H9 (cell line): ENCODE measurements around the gene EIF4A3. TPM values are rescaled to one million over a fixed set of nuclear protein-coding genes. Genes with fewer than 3 reads are reported as not detected.

ENCODE experiments used
- DNase-seq: peaks from one replicate; pipeline ENCODE4 v3.0.0-alpha.2; 2017
- H2AFZ ChIP-seq: one replicate; pipeline ENCODE4 v1.6.1; 2013; ENCODE audit warnings: mild to moderate bottlenecking, low read length, control low read depth, moderate library complexity
- H2AK5ac ChIP-seq: 2 replicates; pipeline ENCODE4 v1.6.1; 2013; ENCODE audit warnings: low read length, control low read depth, mixed read lengths; ENCODE audit not compliant: insufficient read length
- H2BK120ac ChIP-seq: one replicate; pipeline ENCODE4 v1.6.1; 2013; ENCODE audit warnings: low read depth, mild to moderate bottlenecking, low read length, control low read depth, inconsistent platforms; ENCODE audit not compliant: poor library complexity, severe bottlenecking
- H2BK12ac ChIP-seq: 2 replicates; pipeline ENCODE4 v1.6.1; 2013; ENCODE audit warnings: low read length, control low read depth, mixed read lengths, low read depth; ENCODE audit not compliant: insufficient read length
- H2BK15ac ChIP-seq: 2 replicates; pipeline ENCODE4 v1.6.1; 2013; ENCODE audit warnings: low read depth, low read length, control low read depth
- H2BK20ac ChIP-seq: one replicate; pipeline ENCODE4 v1.6.1; 2013; ENCODE audit warnings: low read depth, mild to moderate bottlenecking, low read length, control low read depth, inconsistent platforms; ENCODE audit not compliant: poor library complexity, severe bottlenecking
- H2BK5ac ChIP-seq: 2 replicates; pipeline ENCODE4 v1.6.1; 2013; ENCODE audit warnings: low read length, control low read depth, mixed read lengths; ENCODE audit not compliant: insufficient read length
- H3K14ac ChIP-seq: 2 replicates; pipeline ENCODE4 v1.6.1; 2013; ENCODE audit warnings: low read length, control low read depth; ENCODE audit not compliant: insufficient read depth
- H3K18ac ChIP-seq: 2 replicates; pipeline ENCODE4 v1.6.1; 2013; ENCODE audit warnings: low read depth, mild to moderate bottlenecking, mixed read lengths, low read length, control low read depth; ENCODE audit not compliant: insufficient read length
- H3K23ac ChIP-seq: 2 replicates; pipeline ENCODE4 v1.6.1; 2013; ENCODE audit warnings: low read length, control low read depth, mixed read lengths, low read depth; ENCODE audit not compliant: insufficient read length
- H3K23me2 ChIP-seq: 2 replicates; pipeline ENCODE4 v1.6.1; 2013; ENCODE audit warnings: low read depth, mild to moderate bottlenecking, mixed read lengths, low read length, control low read depth; ENCODE audit not compliant: insufficient read length, poor library complexity, severe bottlenecking
- H3K27ac ChIP-seq: 2 replicates; pipeline ENCODE4 v1.5.1; 2013; ENCODE audit warnings: low read length, control low read depth, mixed read lengths, low read depth; ENCODE audit not compliant: insufficient read length
- H3K27me3 ChIP-seq: 2 replicates; pipeline ENCODE4 v1.6.1; 2013; ENCODE audit warnings: low read length, control low read depth, inconsistent platforms; ENCODE audit not compliant: insufficient read depth
- H3K4ac ChIP-seq: 2 replicates; pipeline ENCODE4 v1.6.1; 2013; ENCODE audit warnings: low read depth, mild to moderate bottlenecking, control low read depth, inconsistent platforms, low read length, moderate library complexity
- H3K4me1 ChIP-seq: 2 replicates; pipeline ENCODE4 v1.6.1; 2013; ENCODE audit warnings: low read length, control low read depth, inconsistent platforms; ENCODE audit not compliant: insufficient read depth
- H3K4me2 ChIP-seq: 2 replicates; pipeline ENCODE4 v1.6.1; 2013; ENCODE audit warnings: low read length, control low read depth, mixed read lengths; ENCODE audit not compliant: insufficient read length, insufficient read depth
- H3K56ac ChIP-seq: 2 replicates; pipeline ENCODE4 v1.6.1; 2013; ENCODE audit warnings: low read depth, mild to moderate bottlenecking, mixed read lengths, low read length, control low read depth; ENCODE audit not compliant: insufficient read length
- H3K79me1 ChIP-seq: 2 replicates; pipeline ENCODE4 v1.6.1; 2013; ENCODE audit warnings: low read depth, mild to moderate bottlenecking, moderate library complexity, low read length, control low read depth, inconsistent platforms; ENCODE audit not compliant: insufficient read depth, poor library complexity, severe bottlenecking
- H3K79me2 ChIP-seq: 2 replicates; pipeline ENCODE4 v1.6.1; 2013; ENCODE audit warnings: low read length, control low read depth, inconsistent platforms; ENCODE audit not compliant: insufficient read depth
- H3K9ac ChIP-seq: 2 replicates; pipeline ENCODE4 v1.6.1; 2013; ENCODE audit warnings: low read length, control low read depth, mixed read lengths; ENCODE audit not compliant: insufficient read length; ENCODE audit errors: extremely low read depth
- H3K9me3 ChIP-seq: one replicate; pipeline ENCODE4 v1.6.1; 2013; ENCODE audit warnings: low read depth, low read length, inconsistent platforms; ENCODE audit not compliant: control insufficient read depth
- H3T11ph ChIP-seq: one replicate; pipeline ENCODE4 v1.6.1; 2013; ENCODE audit warnings: mild to moderate bottlenecking, low read length, control low read depth, inconsistent platforms
- H4K20me1 ChIP-seq: one replicate; pipeline ENCODE4 v1.6.1; 2013; ENCODE audit not compliant: control insufficient read depth, insufficient read length, insufficient read depth
- H4K5ac ChIP-seq: 2 replicates; pipeline ENCODE4 v1.6.1; 2013; ENCODE audit warnings: low read depth, mild to moderate bottlenecking, mixed read lengths, low read length, control low read depth; ENCODE audit not compliant: insufficient read length
- H4K8ac ChIP-seq: replicated peaks from 2 replicates; pipeline ENCODE4 v1.6.1; 2013; ENCODE audit warnings: low read length, control low read depth, mixed read lengths, low read depth; ENCODE audit not compliant: insufficient read length
- H4K91ac ChIP-seq: 2 replicates; pipeline ENCODE4 v1.6.1; 2013; ENCODE audit warnings: low read depth, mild to moderate bottlenecking, moderate library complexity, mixed read lengths, low read length, control low read depth; ENCODE audit not compliant: insufficient read length
- H3K27ac Mint-ChIP-seq, 3 experiments: 2 replicates in 2 of 3; 3 replicates in 1 of 3; pipeline ENCODE4 v1.8.0; 2020 to 2021; ENCODE audit warnings: mixed read lengths in 3 of 3, mild to moderate bottlenecking in 1 of 3, moderate library complexity in 1 of 3
- H3K27me3 Mint-ChIP-seq: 2 replicates; pipeline ENCODE4 v1.8.0; 2021; ENCODE audit warnings: low read depth, mild to moderate bottlenecking, moderate library complexity, mixed read lengths
- H3K36me3 Mint-ChIP-seq, 3 experiments: 2 replicates in 2 of 3; 3 replicates in 1 of 3; pipeline ENCODE4 v1.8.0; 2020 to 2021; ENCODE audit warnings: low read depth in 3 of 3, mixed read lengths in 3 of 3; ENCODE audit not compliant: insufficient read depth in 1 of 3
- H3K4me1 Mint-ChIP-seq, 2 experiments: 2 replicates each; pipeline ENCODE4 v1.8.0; 2020; ENCODE audit warnings: mixed read lengths in 2 of 2
- H3K4me3 Mint-ChIP-seq, 2 experiments: 2 replicates in 1 of 2; 3 replicates in 1 of 2; pipeline ENCODE4 v1.8.0; 2020 to 2021; ENCODE audit warnings: mild to moderate bottlenecking in 2 of 2, mixed read lengths in 2 of 2, moderate library complexity in 1 of 2
- H3K9me3 Mint-ChIP-seq, 2 experiments: 2 replicates in 1 of 2; 3 replicates in 1 of 2; pipeline ENCODE4 v1.8.0; 2020; ENCODE audit warnings: mild to moderate bottlenecking in 2 of 2, mixed read lengths in 2 of 2, moderate library complexity in 1 of 2
- WGBS: extraction: QIAGEN DNeasy Blood & Tissue Kit; methylation state at CpG from one replicate; pipeline ENCODE4 v1.1.7; 2013; ENCODE audit warnings: missing lambda C conversion rate, low lambda C conversion rate, mixed read lengths; ENCODE audit not compliant: insufficient read length; ENCODE audit errors: extremely low coverage; 5-methylcytosine and 5-hydroxymethylcytosine counted together
- total RNA-seq: library from RNA; stranded (reverse); gene quantifications from 2 replicates; pipeline ENCODE4 v1.2.1, GENCODE V29; 2021
- TF ChIP-seq, protein P1 (sequence below): fragments of 200-600 bp; sonication (generic); conservative IDR thresholded peaks from 3 replicates; pipeline ENCODE4 v1.8.0; 2021; ENCODE audit warnings: antibody characterized with exemption, mild to moderate bottlenecking

Gene EIF4A3
- total RNA-seq, 1 experiment from 2014 or later = 162 TPM

DNA sequence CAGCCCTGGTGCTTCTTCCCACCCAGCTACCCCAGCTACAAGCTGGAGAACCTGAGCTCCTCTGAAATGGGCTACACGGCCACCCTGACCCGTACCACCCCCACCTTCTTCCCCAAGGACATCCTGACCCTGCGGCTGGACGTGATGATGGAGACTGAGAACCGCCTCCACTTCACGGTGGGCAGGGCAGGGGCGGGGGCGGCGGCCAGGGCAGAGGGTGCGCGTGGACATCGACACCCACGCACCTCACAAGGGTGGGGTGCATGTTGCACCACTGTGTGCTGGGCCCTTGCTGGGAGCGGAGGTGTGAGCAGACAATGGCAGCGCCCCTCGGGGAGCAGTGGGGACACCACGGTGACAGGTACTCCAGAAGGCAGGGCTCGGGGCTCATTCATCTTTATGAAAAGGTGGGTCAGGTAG lies 42.0 kb downstream of the EIF4A3 start:
- H2BK20ac ChIP-seq = no peak overlapping the region
- H3K36me3 Mint-ChIP-seq = peaks cover 0 to 7% (median 0%) of the 10 kb centered on the region in 3 experiments; a peak in 4 of 7 replicates
- no peaks in the 10 kb centered on the region for H3K79me2 ChIP-seq
- no peak overlapping the region for H3K4ac ChIP-seq
- no peak overlapping the region for H2AK5ac ChIP-seq
- TF ChIP-seq, protein P1, sequence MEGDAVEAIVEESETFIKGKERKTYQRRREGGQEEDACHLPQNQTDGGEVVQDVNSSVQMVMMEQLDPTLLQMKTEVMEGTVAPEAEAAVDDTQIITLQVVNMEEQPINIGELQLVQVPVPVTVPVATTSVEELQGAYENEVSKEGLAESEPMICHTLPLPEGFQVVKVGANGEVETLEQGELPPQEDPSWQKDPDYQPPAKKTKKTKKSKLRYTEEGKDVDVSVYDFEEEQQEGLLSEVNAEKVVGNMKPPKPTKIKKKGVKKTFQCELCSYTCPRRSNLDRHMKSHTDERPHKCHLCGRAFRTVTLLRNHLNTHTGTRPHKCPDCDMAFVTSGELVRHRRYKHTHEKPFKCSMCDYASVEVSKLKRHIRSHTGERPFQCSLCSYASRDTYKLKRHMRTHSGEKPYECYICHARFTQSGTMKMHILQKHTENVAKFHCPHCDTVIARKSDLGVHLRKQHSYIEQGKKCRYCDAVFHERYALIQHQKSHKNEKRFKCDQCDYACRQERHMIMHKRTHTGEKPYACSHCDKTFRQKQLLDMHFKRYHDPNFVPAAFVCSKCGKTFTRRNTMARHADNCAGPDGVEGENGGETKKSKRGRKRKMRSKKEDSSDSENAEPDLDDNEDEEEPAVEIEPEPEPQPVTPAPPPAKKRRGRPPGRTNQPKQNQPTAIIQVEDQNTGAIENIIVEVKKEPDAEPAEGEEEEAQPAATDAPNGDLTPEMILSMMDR = no peak
- peaks cover 10% of the 10 kb centered on the region for H3K27me3 Mint-ChIP-seq
- no peak overlapping the region for H2BK5ac ChIP-seq
- no peaks in the 10 kb centered on the region; the same call in 1 of the 2 replicates for H3K27me3 ChIP-seq
- H3K4me2 ChIP-seq = no peak overlapping the region
- H3K23ac ChIP-seq = no peak overlapping the region
- H4K8ac ChIP-seq = no peak overlapping the region
- no peak overlapping the region for H4K5ac ChIP-seq
- no peaks in the 10 kb centered on the region for H3K9me3 Mint-ChIP-seq
- no peak overlapping the region for H3K56ac ChIP-seq
- H3K9ac ChIP-seq = no peak overlapping the region
- peaks cover 5% of the 10 kb centered on the region; the same call in 1 of the 2 replicates for H3K4me1 ChIP-seq
- peaks cover 8% of the 10 kb centered on the region for H3K23me2 ChIP-seq
- no peak overlapping the region for H3T11ph ChIP-seq
- H2BK120ac ChIP-seq = no peak overlapping the region
- H3K27ac ChIP-seq = no peak overlapping the region
- H4K20me1 ChIP-seq = no peaks in the 10 kb centered on the region
- H3K14ac ChIP-seq = no peak overlapping the region
- H2AFZ ChIP-seq = no peak overlapping the region
- no peak for DNase-seq
- H3K4me3 Mint-ChIP-seq = no peak overlapping the region
- no peaks in the 10 kb centered on the region for H3K9me3 ChIP-seq
- H3K79me1 ChIP-seq = no peaks in the 10 kb centered on the region
- no peak overlapping the region for H3K27ac Mint-ChIP-seq
- H4K91ac ChIP-seq = no peak overlapping the region
- no peak overlapping the region for H2BK15ac ChIP-seq
- H2BK12ac ChIP-seq = no peak overlapping the region
- no CpG with 5 or more reads among the region's 18 CpGs for WGBS
- H3K18ac ChIP-seq = no peak overlapping the region
- H3K4me1 Mint-ChIP-seq = peaks cover 18 to 30% of the 10 kb centered on the region in 2 experiments
